HG02840 (cell line): ENCODE results near the gene COL18A1.

Source experiments
- ATAC-seq: cut with Tn5 transposase; IDR thresholded peaks from one replicate; pipeline ENCODE4 v1.9.1; 2021; ENCODE audit warnings: mild to moderate bottlenecking, moderate library complexity, moderate number of reproducible peaks; ENCODE audit not compliant: unreplicated experiment, low FRiP score

The COL18A1 gene

GRCh38 chr21:45485686-45486442 lies 80.9 kb downstream of the COL18A1 start:
- ATAC-seq, result no peak

- no peak for ATAC-seq
These were observed 81.6 kb downstream of the COL18A1 start for GRCh38 chr21:45486443-45487160.

- ATAC-seq, result no peak
These were observed 82.3 kb downstream of the COL18A1 start for GRCh38 chr21:45487161-45487806.

GRCh38 chr21:45487891-45488600 lies 83.1 kb downstream of the COL18A1 start:
- ATAC-seq, result no peak

GRCh38 chr21:45488931-45489721 lies 84.2 kb downstream of the COL18A1 start:
- ATAC-seq, result no peak

GRCh38 chr21:45489722-45489982 lies 84.7 kb downstream of the COL18A1 start:
- no peak for ATAC-seq

- no peak for ATAC-seq
These were observed 85.2 kb downstream of the COL18A1 start for GRCh38 chr21:45490049-45490731.

- no peak for ATAC-seq
These were observed 86.1 kb downstream of the COL18A1 start for GRCh38 chr21:45491056-45491455.

GRCh38 chr21:45491623-45492022 lies 86.7 kb downstream of the COL18A1 start:
- ATAC-seq, result no peak

- ATAC-seq, result no peak
These were observed 87.8 kb downstream of the COL18A1 start for GRCh38 chr21:45492765-45493164.

- no peak for ATAC-seq
These were observed 88.5 kb downstream of the COL18A1 start for GRCh38 chr21:45493401-45494001.

- ATAC-seq, result no peak
These were observed 89.3 kb downstream of the COL18A1 start for GRCh38 chr21:45494135-45494850.

GRCh38 chr21:45494851-45495680 lies 90.1 kb downstream of the COL18A1 start:
- no peak for ATAC-seq

GRCh38 chr21:45496151-45496967 lies 91.4 kb downstream of the COL18A1 start:
- ATAC-seq, result no peak

- no peak for ATAC-seq
These were observed 92.2 kb downstream of the COL18A1 start for GRCh38 chr21:45496968-45497845.
